CD14-positive monocyte (primary cell): ENCODE results near the gene BACH2. TPM values are rescaled to one million over a fixed set of nuclear protein-coding genes. Genes with fewer than 3 reads are reported as not detected.
A peak's percentile ranks its signal among the peaks of the same experiment; 100 is the strongest.

ENCODE experiments used
- DNase-seq, 3 donors: peaks; one replicate each; pipeline ENCODE4 v3.0.0-alpha.2; 2011 to 2022
- H2AFZ ChIP-seq: 2 replicates; pipeline ENCODE4 v1.6.0; 2012; ENCODE audit warnings: mild to moderate bottlenecking, low read depth, low read length, inconsistent platforms; ENCODE audit not compliant: insufficient read depth, poor library complexity, severe bottlenecking
- H3K27ac ChIP-seq, 2 donors: 1 replicate in 1 of 2; 2 replicates in 1 of 2; pipeline ENCODE4 v1.5.1; 2012 to 2013; ENCODE audit warnings: low read length in 2 of 2, control low read depth in 1 of 2, inconsistent platforms in 1 of 2, low read depth in 1 of 2, mild to moderate bottlenecking in 1 of 2
- H3K27me3 ChIP-seq, 2 donors: one replicate each; pipeline versions ENCODE4 v1.6.0 to v1.6.1; 2011 to 2013; ENCODE audit warnings: low read length in 2 of 2; ENCODE audit not compliant: control insufficient read depth in 2 of 2, insufficient read depth in 2 of 2
- H3K36me3 ChIP-seq, 2 donors: replicated peaks in 1 of 2; 1 replicate in 1 of 2; 2 replicates in 1 of 2; pipeline versions ENCODE4 v1.5.1 to v1.6.1; 2012 to 2013; ENCODE audit warnings: low read length in 2 of 2, control low read depth in 1 of 2, inconsistent platforms in 1 of 2, mild to moderate bottlenecking in 1 of 2; ENCODE audit not compliant: insufficient read depth in 2 of 2, control insufficient read depth in 1 of 2
- H3K4me1 ChIP-seq, 2 donors: 1 replicate in 1 of 2; 2 replicates in 1 of 2; pipeline versions ENCODE4 v1.5.1 to v1.6.1; 2012 to 2013; ENCODE audit warnings: low read length in 2 of 2, control low read depth in 1 of 2, inconsistent platforms in 1 of 2, mild to moderate bottlenecking in 1 of 2, moderate library complexity in 1 of 2; ENCODE audit not compliant: insufficient read depth in 2 of 2, control insufficient read depth in 1 of 2
- H3K4me2 ChIP-seq: replicated peaks from 2 replicates; pipeline ENCODE3; 2012; ENCODE audit warnings: low read length, moderate library complexity, mild to moderate bottlenecking; ENCODE audit not compliant: poor library complexity, severe bottlenecking; ENCODE audit errors: extremely low read depth
- H3K4me3 ChIP-seq, 3 experiments: fragments of 200-600 bp in 1 of 3; sonication (generic) in 1 of 3; replicated peaks in 1 of 3; 1 replicate in 2 of 3; 2 replicates in 1 of 3; pipeline ENCODE4 v1.5.1; 2011 to 2013; ENCODE audit warnings: low read length in 3 of 3, mild to moderate bottlenecking in 3 of 3, control low read depth in 2 of 3, low read depth in 2 of 3, inconsistent platforms in 1 of 3, moderate library complexity in 1 of 3
- H3K79me2 ChIP-seq: 2 replicates; pipeline ENCODE4 v1.6.0; 2012; ENCODE audit warnings: mild to moderate bottlenecking, control low read depth, inconsistent platforms, low read length, moderate library complexity; ENCODE audit not compliant: insufficient read depth
- H3K9ac ChIP-seq: 2 replicates; pipeline ENCODE4 v1.6.0; 2017; ENCODE audit warnings: low read length, mild to moderate bottlenecking; ENCODE audit not compliant: insufficient read depth, poor library complexity, severe bottlenecking
- H3K9me3 ChIP-seq, 2 donors: replicated peaks in 1 of 2; 1 replicate in 1 of 2; 2 replicates in 1 of 2; pipeline versions ENCODE4 v1.5.1 to v1.6.1; 2012 to 2013; ENCODE audit warnings: low read length in 2 of 2, control low read depth in 1 of 2; ENCODE audit not compliant: control insufficient read depth in 1 of 2, insufficient read depth in 1 of 2
- H4K20me1 ChIP-seq: 2 replicates; pipeline ENCODE4 v1.6.0; 2012; ENCODE audit warnings: mild to moderate bottlenecking, low read length, control low read depth, moderate library complexity; ENCODE audit not compliant: insufficient read depth
- H3K27ac Mint-ChIP-seq, 7 donors: one replicate each; pipeline ENCODE4 v1.8.0; 2020; ENCODE audit warnings: mild to moderate bottlenecking in 7 of 7, mixed read lengths in 7 of 7, moderate library complexity in 6 of 7, inconsistent platforms in 2 of 7
- H3K27me3 Mint-ChIP-seq, 3 donors: one replicate each; pipeline ENCODE4 v1.8.0; 2021 to 2022; ENCODE audit warnings: low read depth in 3 of 3, mild to moderate bottlenecking in 3 of 3, mixed read lengths in 3 of 3, moderate library complexity in 3 of 3, inconsistent platforms in 1 of 3
- H3K36me3 Mint-ChIP-seq, 2 donors: one replicate each; pipeline ENCODE4 v1.8.0; 2020; ENCODE audit warnings: mixed read lengths in 2 of 2, inconsistent platforms in 1 of 2, mild to moderate bottlenecking in 1 of 2
- H3K4me1 Mint-ChIP-seq: one replicate; pipeline ENCODE4 v1.8.0; 2020; ENCODE audit warnings: mild to moderate bottlenecking, mixed read lengths
- H3K4me3 Mint-ChIP-seq, 2 donors: one replicate each; pipeline ENCODE4 v1.8.0; 2020; ENCODE audit warnings: mild to moderate bottlenecking in 2 of 2, mixed read lengths in 2 of 2, moderate library complexity in 1 of 2
- H3K9me3 Mint-ChIP-seq, 7 donors: one replicate each; pipeline ENCODE4 v1.8.0; 2020 to 2022; ENCODE audit warnings: mixed read lengths in 7 of 7, mild to moderate bottlenecking in 6 of 7, moderate library complexity in 6 of 7, inconsistent platforms in 2 of 7
- CTCF ChIP-seq: fragments of 200-600 bp; IDR thresholded peaks from one replicate; pipeline ENCODE4 v1.8.0; 2022; ENCODE audit warnings: antibody characterized with exemption, mild to moderate bottlenecking
- WGBS: methylation state at CpG from one replicate; pipeline ENCODE4 v1.1.5; 2013; ENCODE audit warnings: missing lambda C conversion rate; ENCODE audit not compliant: insufficient coverage; 5-methylcytosine and 5-hydroxymethylcytosine counted together
- intact Hi-C, 2 donors: fragments of 100-400 bp; cut with micrococcal nuclease; formaldehyde crosslinking; loops; one replicate each; pipeline versions ENCODE4 v1.15.0 to v1.15.1; 2023
- polyA plus RNA-seq, 3 donors: library from polyadenylated mRNA; depleted of rRNA in 1 of 3; unstranded in 2 of 3; stranded (reverse) in 1 of 3; fragments of 300-500 nt in 2 of 3; fragments of >200 nt in 1 of 3; fragmentation: Illumina TruSeq in 2 of 3; gene quantifications; 1 replicate in 2 of 3; 2 replicates in 1 of 3; pipeline ENCODE4 v1.2.3, GENCODE V29; 2012 to 2021

BACH2 gene
- polyA plus RNA-seq, 3 donors = 0.04 to 0.09 (median 0.05) TPM

DNA sequence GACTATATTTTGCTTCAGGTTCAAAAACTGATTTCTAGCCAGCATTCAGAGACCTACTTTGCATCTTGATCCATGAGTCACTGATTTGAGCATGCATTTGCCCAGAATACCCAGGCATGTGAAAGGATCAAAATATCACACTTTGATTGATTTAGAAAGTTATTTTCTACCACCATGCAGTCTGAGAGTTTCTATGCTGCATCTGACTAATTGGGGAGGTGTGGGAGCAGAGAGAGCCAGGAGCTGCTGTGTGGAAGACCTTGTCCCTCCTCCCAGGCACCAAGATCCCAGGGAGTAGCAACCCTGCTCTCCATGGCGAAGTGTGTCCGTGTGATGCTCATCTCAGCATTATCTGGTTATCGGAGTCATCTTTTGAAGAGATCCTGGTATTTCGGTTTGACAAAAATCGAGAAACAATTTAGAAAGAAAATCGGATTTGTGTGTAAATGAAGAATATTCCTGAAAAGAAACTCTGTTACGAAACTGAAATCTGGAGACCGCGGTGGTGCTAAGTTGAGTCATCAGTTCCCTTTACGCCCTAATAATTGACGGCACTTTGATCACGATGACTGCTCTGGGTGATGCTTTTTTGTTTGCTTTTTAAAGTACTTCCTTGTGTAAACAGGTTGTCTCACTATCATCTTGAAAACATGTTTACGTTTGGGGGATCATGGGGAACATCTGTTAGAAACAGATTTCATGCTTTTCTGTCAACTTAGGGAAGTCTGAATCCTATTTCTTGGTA, 193.4 kb downstream of the BACH2 start:
- peak; percentile 82 to 92 (median 89) for DNase-seq
- peak overlapping the region in 1 of 3 experiments; percentile 45 for H3K4me3 ChIP-seq

GRCh38 chr6:90101403-90101802, 195.2 kb downstream of the BACH2 start:
- Mint-ChIP-seq H3K4me3 (no peak overlapping the region), H3K27ac (peak overlapping the region in 5 of 7 donors; percentile 38 to 80 (median 53))

More for the DNA sequence above, 193.4 kb downstream of the BACH2 start:
- peaks cover 64 to 69% of the 10 kb centered on the region in 2 donors for H3K4me1 ChIP-seq
- Mint-ChIP-seq H3K9me3 (peaks cover 0 to 1% (median 0%) of the 10 kb centered on the region in 7 donors), H3K4me3 (peak overlapping the region; percentile 50 to 66), H3K36me3 (peaks cover 0 to 4% of the 10 kb centered on the region in 2 donors), H3K27ac (peak overlapping the region; percentile 76 to 94 (median 82)), H3K4me1 (peaks cover 78% of the 10 kb centered on the region), H3K27me3 (no peaks in the 10 kb centered on the region)
- no peak overlapping the region for H3K9ac ChIP-seq
- H3K27me3 ChIP-seq = no peaks in the 10 kb centered on the region
- peak overlapping the region; percentile 55 for H3K4me2 ChIP-seq
- WGBS = 66% methylated on average over 6 of the region's 13 CpGs
- no peak overlapping the region for H2AFZ ChIP-seq
- H3K79me2 ChIP-seq = no peaks in the 10 kb centered on the region
- H3K36me3 ChIP-seq = no peaks in the 10 kb centered on the region
- H4K20me1 ChIP-seq = no peaks in the 10 kb centered on the region
- H3K9me3 ChIP-seq = no peaks in the 10 kb centered on the region
- no peak for TF ChIP-seq CTCF
- H3K27ac ChIP-seq = no peak overlapping the region
- intact Hi-C loops = loop anchor here in 1 of 2 donors (10.0 kb wide), 1 partner anchor 758 kb away; no protein-coding TSS in a partner anchor

More at GRCh38 chr6:90101403-90101802, 195.2 kb downstream of the BACH2 start:
- H3K9me3 Mint-ChIP-seq = peaks cover 0 to 3% (median 0%) of the 10 kb centered on the region in 7 donors
- H2AFZ ChIP-seq = no peak overlapping the region
- DNase-seq = peak in 2 of 3 donors; percentile 61 to 73
- no peaks in the 10 kb centered on the region for H4K20me1 ChIP-seq
- no peaks in the 10 kb centered on the region for H3K27me3 ChIP-seq
- H3K9ac ChIP-seq = no peak overlapping the region
- peaks cover 0 to 3% (median 0%) of the 10 kb centered on the region in 3 donors for H3K27me3 Mint-ChIP-seq
- no peaks in the 10 kb centered on the region for H3K79me2 ChIP-seq
- peaks cover 81% of the 10 kb centered on the region for H3K4me1 Mint-ChIP-seq
- H3K4me3 ChIP-seq = no peak overlapping the region
- H3K9me3 ChIP-seq = no peaks in the 10 kb centered on the region
- H3K36me3 Mint-ChIP-seq = peaks cover 0 to 4% of the 10 kb centered on the region in 2 donors
- no CpG with 5 or more reads among the region's 1 CpG for WGBS
- peak overlapping the region; percentile 5 for H3K4me2 ChIP-seq
- intact Hi-C loops = loop anchor here in 1 of 2 donors (10.0 kb wide), 1 partner anchor 757 kb away; no protein-coding TSS in a partner anchor
- H3K36me3 ChIP-seq = no peaks in the 10 kb centered on the region
- no peak overlapping the region for H3K27ac ChIP-seq
- no peak for TF ChIP-seq CTCF
- peaks cover 71 to 79% of the 10 kb centered on the region in 2 donors for H3K4me1 ChIP-seq
